HCT116 (cell line): ENCODE data around the gene TST.

Experiments
- ATF3 ChIP-seq: IDR thresholded peaks from 2 replicates; pipeline ENCODE4 v1.6.1; 2012
- CEBPB ChIP-seq: IDR thresholded peaks from 2 replicates; pipeline ENCODE4 v1.6.1; 2012; ENCODE audit warnings: low read depth
- CTCF ChIP-seq, 3 experiments: fragments of 200-600 bp in 1 of 3; sonication (generic) in 1 of 3; IDR thresholded peaks in 2 of 3; conservative IDR thresholded peaks in 1 of 3; 2 replicates each; pipeline ENCODE4 v1.5.1; 2012 to 2017; ENCODE audit warnings: low read depth in 2 of 3, low read length in 2 of 3, antibody characterized with exemption in 1 of 3, borderline replicate concordance in 1 of 3, control low read depth in 1 of 3, mild to moderate bottlenecking in 1 of 3, mixed read lengths in 1 of 3, mixed run types in 1 of 3, moderate library complexity in 1 of 3; ENCODE audit not compliant: insufficient read depth in 1 of 3
- EGR1 ChIP-seq: IDR thresholded peaks from 2 replicates; pipeline ENCODE4 v1.6.1; 2012; ENCODE audit warnings: low read depth
- ELF1 ChIP-seq: IDR thresholded peaks from 2 replicates; pipeline ENCODE4 v1.6.1; 2012; ENCODE audit warnings: low read depth, borderline replicate concordance
- EZH2 ChIP-seq: fragments of 200-600 bp; sonication (generic); IDR thresholded peaks from 2 replicates; pipeline ENCODE4 v1.6.1; 2017; ENCODE audit warnings: antibody characterized with exemption, mixed run types
- EZH2phosphoT487 ChIP-seq: fragments of 200-600 bp; IDR thresholded peaks from 2 replicates; pipeline ENCODE4 v1.6.1; 2018; ENCODE audit warnings: antibody characterized with exemption, borderline replicate concordance
- FOSL1 ChIP-seq: IDR thresholded peaks from 2 replicates; pipeline ENCODE4 v1.6.1; 2012; ENCODE audit warnings: low read depth
- MAX ChIP-seq: IDR thresholded peaks from 2 replicates; pipeline ENCODE4 v1.6.1; 2012
- POLR2A ChIP-seq: IDR thresholded peaks from 2 replicates; pipeline ENCODE4 v1.7.0; 2011; ENCODE audit warnings: borderline replicate concordance; ENCODE audit not compliant: insufficient read depth, insufficient read length; ENCODE audit errors: extremely low read depth
- POLR2AphosphoS5 ChIP-seq: IDR thresholded peaks from 2 replicates; pipeline ENCODE4 v1.6.1; 2011; ENCODE audit warnings: mild to moderate bottlenecking, low read depth, low read length, moderate library complexity
- RAD21 ChIP-seq: IDR thresholded peaks from 2 replicates; pipeline ENCODE4 v1.6.1; 2012; ENCODE audit warnings: low read depth, mild to moderate bottlenecking
- REST ChIP-seq: IDR thresholded peaks from 2 replicates; pipeline ENCODE4 v1.6.1; 2012; ENCODE audit warnings: low read depth
- YY1 ChIP-seq: IDR thresholded peaks from 2 replicates; pipeline ENCODE4 v1.6.1; 2011; ENCODE audit warnings: low read length, low read depth, moderate library complexity, mild to moderate bottlenecking; ENCODE audit not compliant: insufficient replicate concordance; ENCODE audit errors: extremely low read depth

GRCh38 chr22:36985211-36985889 lies 33.9 kb downstream of the TST start:
- TF ChIP-seq POLR2A (no peak), CTCF (IDR thresholded peaks at IDR 0.05 in 2 of 3, conservative IDR thresholded peaks at IDR 0.05 in 1 of 3; ENCODE audit: borderline replicate concordance in 1 of 3, insufficient read depth in 1 of 3, low read depth in 2 of 3, low read length in 2 of 3) (no peak), POLR2AphosphoS5 (no peak), RAD21 (no peak), EZH2 (no peak), EZH2phosphoT487 (no peak), CEBPB (no peak), EGR1 (no peak), FOSL1 (no peak), YY1 (no peak), REST (no peak), ATF3 (no peak), MAX (no peak), ELF1 (no peak)
